Measurements from ENCODE around the gene WFDC2.
"Not testable (repeated sequence)": the region's sequence is repeated elsewhere in the genome, so short reads cannot be mapped to it uniquely, and the experiment has no call there.

The WFDC2 gene

GRCh38 chr20:45448270-45448669, 21.3 kb upstream of the WFDC2 start:
- intact Hi-C loops (cut with DNase I), result loop anchor here (5.0 kb wide), 1 partner anchor 136 kb away; no protein-coding TSS in a partner anchor
- no peak for DNase-seq

GRCh38 chr20:45449528-45449927, 20.0 kb upstream of the WFDC2 start:
- DNase-seq, result no peak
- intact Hi-C loops (cut with DNase I), result loop anchor here (5.0 kb wide), 1 partner anchor 137 kb away; no protein-coding TSS in a partner anchor

GRCh38 chr20:45450097-45450818, 19.3 kb upstream of the WFDC2 start:
- intact Hi-C loops (cut with DNase I), result no loop called here
- DNase-seq, result peak in 9 of 42 donors; percentile 16 to 68 (median 34)

- intact Hi-C loops (cut with DNase I), result no loop called here
- no peak for DNase-seq
Measured at GRCh38 chr20:45452238-45452637, 17.3 kb upstream of the WFDC2 start.

GRCh38 chr20:45452772-45453691, 16.5 kb upstream of the WFDC2 start:
- intact Hi-C loops (cut with DNase I), result no loop called here
- peak in 19 of 42 donors; percentile 21 to 67 (median 48) for DNase-seq

- DNase-seq, result peak in 1 of 42 donors; percentile 13
- intact Hi-C loops (cut with DNase I), result no loop called here
Measured at GRCh38 chr20:45456632-45457031, 12.9 kb upstream of the WFDC2 start.

- intact Hi-C loops (cut with DNase I), result no loop called here
- no peak for DNase-seq
Measured at GRCh38 chr20:45459606-45460005, 9.9 kb upstream of the WFDC2 start.

- DNase-seq, result no peak
- intact Hi-C loops (cut with DNase I), result no loop called here
Measured at GRCh38 chr20:45461225-45461624, 8.3 kb upstream of the WFDC2 start.

- no peak for DNase-seq
- intact Hi-C loops (cut with DNase I), result no loop called here
Measured at GRCh38 chr20:45462711-45463509, 6.6 kb upstream of the WFDC2 start.

- DNase-seq, result no peak
- intact Hi-C loops (cut with DNase I), result no loop called here
Measured at GRCh38 chr20:45463709-45464108, 5.8 kb upstream of the WFDC2 start.

GRCh38 chr20:45465491-45466266, 3.9 kb upstream of the WFDC2 start:
- intact Hi-C loops (cut with DNase I), result no loop called here
- no peak for DNase-seq

- no peak for DNase-seq
- intact Hi-C loops (cut with DNase I), result no loop called here
Measured at GRCh38 chr20:45467172-45467571, 2.4 kb upstream of the WFDC2 start.

- DNase-seq, result peak in 31 of 42 donors; percentile 14 to 81 (median 44)
- intact Hi-C loops (cut with DNase I), result no loop called here
Measured at GRCh38 chr20:45467861-45468260, 1.7 kb upstream of the WFDC2 start.

- DNase-seq, result peak in 40 of 42 donors; percentile 24 to 84 (median 60)
- intact Hi-C loops (cut with DNase I), result no loop called here
Measured at GRCh38 chr20:45470262-45470931, 844 bp downstream of the WFDC2 start.

GRCh38 chr20:45470937-45471336, 1.4 kb downstream of the WFDC2 start:
- intact Hi-C loops (cut with DNase I), result no loop called here
- peak in 31 of 42 donors; percentile 21 to 72 (median 40) for DNase-seq

GRCh38 chr20:45472286-45472685, 2.7 kb downstream of the WFDC2 start:
- DNase-seq; intact Hi-C loops (cut with DNase I): not testable (repeated sequence)

- intact Hi-C loops (cut with DNase I); DNase-seq: not testable (repeated sequence)
Measured at GRCh38 chr20:45477530-45478148, 8.1 kb downstream of the WFDC2 start.

All from head of caudate nucleus (tissue), 42 donors.